Cerebellar nuclear complex (tissue), 1 donor: ENCODE measurements around the gene BST2.

Experiments used
- DNase-seq, 2 experiments: peaks; one replicate each; lab custom pipeline; 2025; lab: John Stamatoyannopoulos, UW

The BST2 gene

DNA sequence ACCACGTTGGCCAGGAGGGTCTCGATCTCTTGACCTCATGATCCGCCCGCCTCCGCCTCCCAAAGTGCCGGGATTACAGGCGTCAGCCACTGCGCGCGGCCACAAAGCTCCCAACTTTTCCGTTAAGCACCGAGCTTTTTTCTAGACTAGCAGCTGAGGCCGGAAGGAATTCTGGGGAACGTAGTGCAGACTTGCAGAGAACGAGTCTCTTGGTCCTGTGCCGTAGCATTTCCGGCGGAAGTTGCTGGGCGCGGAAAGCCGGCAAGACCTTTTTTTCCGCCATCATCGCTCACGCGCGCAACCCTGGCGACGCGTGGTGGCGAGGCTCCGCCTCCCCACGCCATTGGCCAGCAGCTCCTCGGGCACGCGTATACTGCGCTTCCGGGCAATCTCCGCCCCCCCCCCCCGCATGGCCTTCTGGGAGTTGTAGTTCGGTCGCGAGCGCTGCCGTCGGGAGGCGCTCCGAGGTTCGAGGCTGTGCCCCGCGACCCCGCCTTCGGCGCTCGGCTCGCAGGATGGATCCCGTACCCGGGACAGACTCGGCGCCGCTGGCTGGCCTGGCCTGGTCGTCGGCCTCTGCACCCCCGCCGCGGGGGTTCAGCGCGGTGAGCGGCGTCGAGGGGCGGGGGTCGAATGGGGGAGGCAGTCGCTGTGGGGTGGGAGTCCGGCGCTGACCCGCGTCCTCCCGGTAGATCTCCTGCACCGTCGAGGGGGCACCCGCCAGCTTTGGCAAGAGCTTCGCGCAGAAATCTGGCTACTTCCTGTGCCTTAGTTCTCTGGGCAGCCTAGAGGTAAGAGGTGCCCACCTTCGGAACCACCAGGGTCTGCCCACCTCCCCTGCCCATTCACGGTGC, 14.4 kb upstream of the BST2 start, which contains the start of gene MVB12A:
Gene MVB12A, plus strand, starts transcription at position 427 of the 854 bp plus-strand sequence. Its CDS starts 89 bp downstream, at position 516.
- peak; percentile 84 to 95 for DNase-seq

DNA sequence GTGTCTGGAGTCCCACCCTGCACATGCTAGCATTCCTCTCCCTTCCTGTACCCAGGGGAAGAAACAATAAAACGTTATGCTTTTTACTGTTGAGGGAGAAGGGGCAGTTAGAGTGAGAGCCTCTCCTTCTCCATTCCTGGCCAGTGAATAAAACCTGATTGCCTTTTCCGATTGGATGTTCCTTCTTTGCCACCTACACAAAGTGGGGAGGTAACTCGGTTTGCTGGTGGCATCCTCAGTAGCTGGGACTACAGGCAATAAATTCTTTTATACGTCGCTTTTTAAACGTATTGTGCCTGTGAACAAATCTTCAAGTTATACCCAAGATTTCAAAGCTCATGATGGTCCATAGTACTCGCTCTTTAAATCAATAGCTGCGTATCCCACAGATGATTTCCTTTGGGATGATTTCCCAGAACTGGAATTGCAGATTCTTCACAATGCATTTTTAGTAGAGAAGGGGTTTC, 13.8 kb upstream of the BST2 start:
- DNase-seq = no peak

DNA sequence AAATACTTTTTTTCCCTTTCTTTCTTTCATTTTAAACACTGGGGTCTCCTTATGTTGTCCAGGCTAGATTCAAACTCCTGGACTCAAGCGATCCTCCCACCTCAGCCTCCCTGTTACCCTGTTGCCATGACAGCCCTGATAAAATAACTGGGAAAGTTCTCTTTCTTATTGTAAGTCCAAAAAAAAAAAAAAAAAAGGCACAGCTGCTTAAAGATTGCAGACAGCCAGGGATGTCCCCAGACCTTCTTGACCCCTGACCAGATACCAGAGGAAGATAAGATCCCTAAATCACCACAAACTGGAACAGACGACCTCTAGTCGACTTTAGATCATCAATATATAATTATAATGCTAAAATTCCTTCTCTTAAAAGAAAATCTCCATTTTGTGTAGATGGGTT, 13.3 kb upstream of the BST2 start:
- no peak for DNase-seq

DNA sequence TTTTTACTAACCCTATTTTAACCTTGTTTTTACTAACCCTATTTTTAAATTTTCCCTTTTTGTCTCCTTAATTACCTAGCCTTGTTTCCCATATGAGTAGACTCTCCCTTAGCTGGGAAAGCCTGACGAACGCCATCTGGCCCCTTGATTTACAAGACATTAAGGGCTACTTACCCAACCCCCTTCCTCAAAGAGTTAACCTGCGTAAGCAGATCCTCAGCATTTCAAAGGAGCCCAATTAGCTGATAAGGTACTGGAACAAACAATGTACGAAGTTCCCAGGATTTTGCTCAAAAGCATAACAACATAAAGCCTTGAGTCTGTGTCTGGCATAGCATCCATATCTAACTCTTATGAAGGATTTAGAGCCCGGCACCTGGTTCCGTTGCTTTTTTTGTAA, 9.7 kb upstream of the BST2 start:
- no peak for DNase-seq

DNA sequence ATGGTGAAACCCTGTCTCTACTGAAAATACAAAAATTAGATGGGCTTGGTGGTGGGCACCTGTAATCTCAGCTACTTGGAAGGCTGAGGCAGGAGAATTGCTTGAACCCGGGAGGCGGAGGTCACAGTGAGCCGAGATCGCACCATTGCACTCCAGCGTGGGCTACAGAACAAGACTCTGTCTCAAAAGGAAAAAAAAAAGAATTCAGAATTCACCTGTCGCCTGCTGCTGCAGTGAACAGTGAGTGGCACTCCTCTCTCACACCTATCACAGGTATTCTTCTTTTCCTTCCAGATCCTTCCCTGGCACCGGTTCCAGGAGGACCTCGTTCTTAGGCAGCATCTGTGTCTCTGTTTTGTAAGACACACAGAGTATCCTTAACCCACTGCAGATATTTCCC, 8.7 kb upstream of the BST2 start:
- DNase-seq = no peak

DNA sequence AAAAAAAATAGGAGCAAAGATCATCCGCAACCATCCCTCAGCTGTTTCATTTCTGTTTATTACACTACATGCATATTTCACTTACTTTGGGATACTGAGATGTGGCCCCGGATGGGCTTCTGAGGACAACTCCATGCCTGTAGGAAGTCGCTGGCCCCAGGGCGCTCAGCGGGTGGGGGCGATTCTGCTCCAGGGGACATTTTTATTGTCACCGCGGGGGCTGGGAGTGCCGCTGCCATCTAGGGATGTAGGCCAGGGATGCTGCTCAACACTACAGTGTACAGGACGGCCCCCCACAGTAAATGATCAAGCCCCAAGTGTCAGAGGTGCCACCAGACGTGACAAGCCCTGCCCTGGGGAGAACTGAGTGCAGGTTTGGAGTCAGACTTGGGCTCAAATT, 6.4 kb upstream of the BST2 start:
- no peak for DNase-seq

DNA sequence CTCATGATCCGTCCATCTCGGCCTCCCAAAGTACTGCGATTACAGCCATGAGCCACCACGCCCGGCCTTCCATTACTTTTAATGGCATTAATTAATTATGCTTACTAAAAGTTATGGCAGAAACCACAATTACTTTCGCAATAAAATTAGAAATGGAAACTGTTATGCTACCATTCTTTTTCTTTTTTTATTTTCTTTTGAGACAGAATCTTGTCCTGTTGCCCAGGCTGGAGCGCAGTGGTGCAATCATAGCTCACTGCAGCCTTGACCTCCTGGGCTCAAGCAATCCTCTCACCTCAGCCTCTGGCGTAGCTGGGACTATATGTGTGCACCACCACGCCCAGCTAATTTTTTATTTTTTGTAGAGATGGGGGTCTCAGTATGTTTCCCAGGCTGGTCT, 4.6 kb upstream of the BST2 start:
- no peak for DNase-seq

DNA sequence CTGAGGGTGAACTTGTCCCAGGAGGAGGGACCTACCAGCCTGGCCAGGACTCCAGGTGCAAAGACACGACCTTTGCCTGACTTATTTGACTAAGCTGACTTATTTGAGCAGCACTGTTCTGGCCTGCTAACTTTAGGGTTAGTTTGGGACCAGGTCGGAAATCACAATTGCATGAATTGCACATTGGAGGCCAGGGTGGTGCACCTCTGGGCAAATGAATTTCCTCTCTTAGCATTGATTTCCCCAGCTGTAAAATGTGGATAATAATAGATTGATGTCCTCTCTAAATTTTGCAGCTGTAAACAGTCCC, 1.4 kb upstream of the BST2 start:
- no peak for DNase-seq

DNA sequence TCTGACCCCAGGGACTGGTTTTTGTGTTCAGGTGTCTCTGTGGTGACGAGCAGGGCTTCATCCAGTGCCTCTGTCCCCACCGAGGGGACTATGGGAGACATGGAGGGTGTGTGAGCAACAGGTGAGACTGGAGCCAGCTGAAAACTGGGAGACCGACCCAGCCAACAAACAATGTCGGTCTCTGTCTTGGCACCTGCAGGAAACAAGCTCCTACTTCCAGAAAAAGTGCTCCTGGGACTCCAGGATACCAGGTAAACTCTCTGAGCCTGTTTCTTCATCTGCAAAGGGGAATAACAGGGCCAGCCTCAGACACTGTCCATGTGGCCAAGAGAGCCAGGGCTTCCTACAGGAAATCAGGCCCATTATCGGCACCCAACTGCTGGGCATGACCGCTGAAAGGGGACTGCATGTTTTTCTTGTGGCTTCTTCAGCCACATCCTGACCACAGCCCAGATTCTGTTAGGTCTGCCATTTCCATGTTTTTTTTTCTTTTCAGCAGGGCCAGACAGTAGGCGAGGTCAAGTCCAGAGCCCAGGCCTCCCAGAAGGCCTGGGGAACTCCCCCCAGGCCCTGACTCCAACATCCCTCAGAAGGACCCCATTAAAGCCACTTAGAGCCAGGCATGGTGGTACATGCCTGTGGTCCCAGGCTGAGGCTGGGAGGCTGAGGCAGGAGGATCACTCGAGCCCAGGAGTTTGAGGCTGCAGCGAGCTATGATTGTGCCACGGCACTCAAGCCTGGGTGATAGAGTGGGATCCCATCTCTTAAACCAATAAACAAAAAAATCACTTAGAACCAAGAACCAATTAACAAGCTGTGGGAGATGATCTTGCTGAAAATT, 836 bp upstream of the BST2 start:
- no peak for DNase-seq

DNA sequence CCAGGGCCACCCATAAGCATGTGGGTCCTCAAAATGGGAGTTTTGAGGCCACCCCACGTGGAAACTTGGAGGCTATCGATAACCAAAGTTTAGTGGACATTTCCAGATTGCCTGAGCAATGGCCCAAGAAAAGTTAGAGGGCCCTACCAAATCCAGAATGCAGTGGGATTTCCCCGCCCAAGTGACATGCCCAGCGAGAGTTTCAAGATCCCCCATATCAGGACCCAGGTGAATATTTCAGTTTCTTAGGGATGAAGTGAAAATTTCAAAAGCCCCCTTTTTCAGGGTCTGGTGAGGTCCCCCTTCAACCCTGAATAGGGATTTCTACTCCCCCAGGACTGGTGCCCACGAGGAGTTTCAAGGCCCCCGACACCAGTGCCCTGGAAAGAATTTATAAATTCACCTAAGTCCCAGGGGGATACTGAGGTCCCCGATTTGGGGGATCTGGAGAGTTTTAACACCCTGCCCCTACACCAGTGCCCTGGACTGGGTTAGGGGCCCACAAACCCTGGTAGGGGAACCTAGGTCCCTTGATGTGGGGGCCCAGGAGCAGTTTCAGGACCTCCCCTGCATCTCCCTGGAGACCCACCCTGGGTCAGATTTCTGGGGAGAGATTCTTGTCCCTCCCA, 695 bp downstream of the BST2 start:
- DNase-seq = no peak

DNA sequence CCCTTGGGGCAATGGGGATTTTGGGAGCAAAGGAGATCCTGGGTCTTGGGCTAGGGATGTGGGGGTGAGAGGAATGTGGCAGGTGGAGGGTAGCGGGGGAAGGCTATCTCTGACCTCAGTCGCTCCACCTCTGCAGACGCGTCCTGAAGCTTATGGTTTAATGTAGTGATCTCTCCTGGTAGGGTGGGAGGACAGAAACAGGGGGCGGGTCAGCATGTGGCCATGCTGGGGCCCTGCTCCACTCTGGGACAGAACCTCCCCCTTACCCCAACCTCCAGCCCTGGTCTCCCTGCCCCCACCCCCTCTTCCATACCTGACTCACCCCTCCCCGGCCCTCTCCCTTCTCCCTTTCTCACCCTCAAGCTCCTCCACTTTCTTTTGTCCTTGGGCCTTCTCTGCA, 1.4 kb downstream of the BST2 start:
- DNase-seq = no peak

DNA sequence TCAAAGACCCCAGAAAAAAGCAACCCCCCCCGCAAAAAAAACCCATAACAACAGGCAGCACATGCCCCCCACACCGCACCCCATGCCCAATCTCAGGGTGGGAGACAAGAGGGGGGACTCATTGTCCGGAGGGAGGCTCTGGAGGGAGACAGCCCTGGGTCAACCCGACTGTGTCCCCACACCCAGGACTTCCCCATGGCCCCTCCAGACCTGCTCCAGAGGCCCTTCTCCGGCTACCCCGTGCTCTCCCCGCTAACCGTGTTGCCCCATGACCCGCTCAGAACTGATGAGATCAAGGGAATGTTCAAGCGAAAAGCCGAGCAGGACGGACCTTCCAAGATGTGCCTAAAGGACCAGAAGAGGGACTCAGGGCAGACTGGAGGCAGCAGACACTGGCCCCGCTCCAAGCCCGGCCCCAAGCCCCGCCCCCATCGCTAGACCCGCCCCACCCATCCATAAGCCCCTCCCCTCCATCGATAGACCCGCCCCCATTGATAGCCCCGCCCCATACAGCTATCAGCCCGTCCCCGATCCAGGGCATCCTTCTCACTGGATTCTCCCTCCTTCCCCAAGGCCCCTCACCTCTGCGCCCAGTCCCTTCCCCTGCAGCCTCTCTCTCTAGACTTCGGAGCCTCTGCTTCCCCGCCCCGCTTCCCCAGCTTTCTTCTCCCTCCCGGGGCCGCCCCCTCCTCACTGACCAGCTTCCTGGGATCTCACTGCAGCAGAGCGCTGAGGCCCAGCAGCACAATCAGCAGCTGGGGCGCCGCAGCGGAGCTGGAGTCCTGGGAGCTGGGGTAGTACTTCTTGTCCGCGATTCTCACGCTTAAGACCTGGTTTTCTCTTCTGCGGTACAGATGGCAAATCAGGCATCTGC, 2.2 kb downstream of the BST2 start:
- no peak for DNase-seq

DNA sequence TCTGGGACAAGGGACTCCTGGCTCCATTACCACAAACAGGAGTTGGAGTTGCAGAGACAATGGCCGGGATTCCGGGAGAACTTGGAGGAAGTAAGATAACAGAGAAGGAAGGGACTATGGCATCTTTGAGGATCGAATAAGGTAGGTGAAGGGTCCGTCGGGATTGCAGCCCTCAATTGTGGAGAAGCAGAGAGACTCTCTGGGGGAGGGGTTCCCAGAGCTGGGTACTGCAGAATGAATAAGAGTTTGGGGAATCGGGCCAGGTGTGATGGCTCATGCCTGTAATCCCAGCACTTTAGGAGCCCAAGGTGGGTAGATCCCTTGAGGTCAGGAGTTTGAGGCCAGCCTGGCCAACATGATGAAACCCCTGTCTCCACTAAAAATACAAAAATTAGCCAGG, 3.8 kb downstream of the BST2 start:
- DNase-seq = no peak

DNA sequence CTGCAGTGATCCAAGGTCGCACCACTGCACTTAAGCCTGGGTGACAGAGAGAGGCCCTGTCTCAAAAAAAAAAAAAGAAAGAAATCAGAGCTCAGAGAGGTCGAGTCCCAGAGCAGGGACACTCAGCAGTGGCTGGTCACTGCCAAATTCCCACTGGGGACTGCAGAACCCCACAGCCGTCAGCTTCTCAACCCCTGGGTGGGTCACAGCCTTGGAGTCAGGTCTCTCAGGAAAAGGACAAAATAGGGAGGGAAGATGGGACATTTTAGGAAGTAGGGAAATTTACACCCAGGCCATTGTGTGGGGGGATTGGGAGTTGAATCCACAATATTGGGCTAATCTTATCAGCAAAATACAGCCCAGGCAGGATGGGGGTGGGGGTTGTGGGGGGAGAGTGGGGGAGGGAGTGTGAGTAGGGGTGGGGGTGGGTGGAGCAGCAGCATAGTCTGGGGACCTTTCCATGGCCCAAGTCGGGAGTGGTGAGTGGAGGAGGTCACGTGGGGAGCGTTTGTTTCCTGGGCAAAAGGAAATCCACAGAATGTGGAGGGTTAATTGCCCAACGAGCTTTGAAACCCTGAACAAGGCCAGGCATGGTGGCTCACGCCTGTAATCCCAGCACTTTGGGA, 6.4 kb downstream of the BST2 start:
- no peak for DNase-seq

DNA sequence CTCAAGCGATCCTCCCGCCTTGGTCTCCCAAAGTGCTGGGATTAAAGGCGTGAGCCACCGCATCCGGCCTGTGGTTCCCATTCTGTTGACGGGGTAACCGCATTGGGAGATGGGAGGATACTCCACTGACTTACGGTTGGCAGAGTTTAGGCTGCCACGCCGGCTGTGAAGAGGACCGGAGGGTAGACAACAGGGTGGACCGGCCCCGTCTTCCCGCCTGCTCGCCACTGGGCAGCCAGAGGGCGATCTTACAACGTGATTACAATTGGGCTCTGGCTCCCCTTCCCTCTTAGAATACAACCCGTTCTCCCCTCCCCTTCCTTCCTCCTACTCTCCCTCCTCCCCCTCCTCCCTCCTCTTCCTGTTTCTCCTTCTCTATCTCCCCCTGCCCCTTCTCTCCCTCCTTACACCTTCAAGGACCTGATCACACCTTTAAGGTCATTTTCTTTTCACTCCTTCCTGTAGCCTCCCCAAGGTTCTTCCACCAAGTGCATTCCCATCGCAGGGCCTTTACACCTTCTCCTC, 10.5 kb downstream of the BST2 start:
- no peak for DNase-seq

DNA sequence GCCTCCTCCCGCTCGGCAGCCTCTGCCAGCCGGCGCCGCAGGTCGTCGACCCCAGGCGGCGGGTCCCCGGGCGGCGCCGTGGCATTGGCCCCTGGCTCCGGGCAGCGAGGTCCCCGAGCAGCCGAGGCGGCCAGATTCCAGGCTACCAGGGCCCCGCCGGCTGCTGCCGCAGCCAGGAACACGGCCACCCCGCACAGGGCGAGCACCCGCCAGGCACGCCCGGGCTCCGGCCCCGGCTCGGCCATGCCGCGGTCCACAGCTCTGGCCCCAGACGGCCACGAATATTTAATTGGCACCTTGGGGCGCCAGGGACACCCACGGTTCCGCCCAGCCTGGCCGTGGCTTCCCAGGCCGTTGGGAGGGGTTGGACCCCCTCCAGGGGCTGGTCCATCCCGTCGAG, 11.5 kb downstream of the BST2 start, which contains the start of gene CCDC194:
Gene CCDC194, minus strand, starts transcription at position 283 of the 400 bp plus-strand sequence. Its CDS starts 38 bp downstream, at position 245.
- DNase-seq = no peak

DNA sequence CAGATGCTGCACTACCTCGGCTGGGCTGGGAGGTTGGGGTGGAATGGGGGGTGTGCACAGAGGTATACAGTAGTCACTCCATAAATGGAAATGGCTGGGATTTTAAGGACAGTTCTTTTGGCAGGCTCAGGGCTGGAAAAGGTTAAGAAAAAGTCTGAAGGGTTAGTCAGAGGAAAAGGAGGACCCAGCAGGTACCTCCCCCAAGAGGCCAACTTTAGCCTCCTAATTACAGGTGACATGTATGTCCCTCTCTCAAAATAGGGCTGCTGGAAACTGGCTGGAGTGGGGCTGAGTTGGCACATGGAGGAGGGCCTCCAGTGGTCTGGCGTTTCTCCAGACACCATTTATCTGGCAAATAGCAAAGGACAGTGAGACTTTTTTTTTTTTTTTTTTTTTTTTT, 12.4 kb downstream of the BST2 start:
- DNase-seq = no peak

DNA sequence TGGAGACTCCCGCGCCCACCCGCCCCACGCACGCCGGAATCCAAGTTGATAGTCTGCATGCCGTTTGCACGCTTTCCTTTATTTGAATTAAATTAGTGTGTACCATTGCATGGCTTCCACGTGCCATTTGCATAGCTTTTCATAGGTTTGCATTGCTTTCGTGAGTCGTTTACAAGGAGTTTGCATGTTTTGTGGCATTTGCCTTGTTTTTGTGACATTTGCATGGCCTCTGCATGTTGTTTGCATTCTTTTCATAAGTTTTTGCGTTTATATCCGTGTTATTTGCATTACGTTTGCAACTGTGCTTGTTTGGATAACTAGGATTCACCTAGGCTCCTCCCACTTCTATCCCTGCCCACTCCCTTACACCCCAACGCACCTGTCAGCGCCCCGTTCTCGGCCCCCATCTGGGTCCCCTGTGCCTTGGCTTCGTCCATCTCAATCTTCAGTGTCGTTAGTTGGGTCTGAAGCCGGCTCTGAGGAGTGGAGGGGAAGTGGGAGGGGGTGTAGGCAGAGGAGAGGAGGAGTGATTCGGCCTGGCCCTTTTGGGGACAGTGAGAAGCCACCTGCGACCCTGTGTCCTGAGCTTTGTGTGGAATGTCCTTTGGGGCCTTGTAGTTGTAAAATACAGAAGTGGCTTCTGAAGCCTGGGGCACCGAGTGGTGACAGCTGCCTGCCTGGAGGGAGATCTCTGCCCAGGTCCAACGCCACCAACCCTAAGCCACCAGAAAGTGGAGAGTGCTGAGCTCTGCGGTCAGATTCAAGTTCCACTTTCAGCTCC, 13.9 kb downstream of the BST2 start:
- no peak for DNase-seq

DNA sequence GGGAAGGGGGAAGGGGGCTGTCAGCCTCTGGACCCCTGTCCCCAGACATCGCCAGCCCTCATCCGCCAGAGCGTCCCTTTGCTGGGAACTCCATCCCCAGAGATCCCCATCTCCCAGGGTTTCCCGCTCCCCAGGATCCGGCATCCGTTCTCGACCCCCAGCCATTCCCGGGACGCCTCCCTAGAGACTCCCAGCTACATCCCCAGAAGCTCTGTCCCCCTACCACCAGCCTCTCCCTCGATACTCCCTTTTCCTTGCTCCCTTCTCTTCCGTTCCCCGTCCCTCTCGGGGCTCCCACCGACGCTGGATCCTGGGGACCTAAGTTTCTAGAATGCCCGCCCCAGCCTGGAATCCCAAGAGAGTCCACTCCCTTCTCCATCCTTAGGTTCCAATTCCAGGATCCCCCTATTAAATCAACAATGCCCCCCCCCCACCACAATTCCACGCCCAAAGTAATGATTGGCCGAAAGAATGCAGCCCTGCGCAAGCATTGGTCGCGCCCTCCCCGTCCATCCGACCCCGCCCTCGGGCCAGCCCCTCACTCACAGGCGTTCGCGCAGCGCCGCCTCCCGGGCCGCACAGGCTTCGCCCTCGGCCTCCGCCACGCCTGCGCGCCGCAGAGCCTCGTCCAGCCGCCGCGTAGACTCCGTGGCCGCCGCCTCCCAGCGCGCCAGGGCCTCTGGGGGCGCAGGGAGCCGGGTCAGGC, 14.6 kb downstream of the BST2 start:
- DNase-seq = no peak
